Activated T-cell treated with anti-CD3 and anti-CD28 coated beads, Interleukin-2, amount 50 U/mL, for 72 hours (primary cell): ENCODE results near the gene NRN1. TPM values are rescaled to one million over a fixed set of nuclear protein-coding genes. Genes with fewer than 3 reads are reported as not detected.
"Not testable (repeated sequence)": the region's sequence is repeated elsewhere in the genome, so short reads cannot be mapped to it uniquely, and the experiment has no call there.

Experiments used
- ATAC-seq, 2 donors: fragments of 150-1000 bp; cut with Tn5 transposase; replicated peaks in 1 of 2; 2 replicates each; pipeline ENCODE4 v1.10.0; 2021; ENCODE audit warnings: moderate library complexity in 2 of 2, mild to moderate bottlenecking in 1 of 2
- DNase-seq, 2 donors: peaks; one replicate each; pipeline ENCODE4 v3.0.0; 2021 to 2022; ENCODE audit warnings: mixed read lengths in 1 of 2
- H3K27ac Mint-ChIP-seq: one replicate; pipeline ENCODE4 v1.8.0; 2022; ENCODE audit warnings: mild to moderate bottlenecking, moderate library complexity, mixed read lengths
- H3K27me3 Mint-ChIP-seq: one replicate; pipeline ENCODE4 v1.8.0; 2022; ENCODE audit warnings: low read depth, mixed read lengths
- H3K36me3 Mint-ChIP-seq, 2 donors: one replicate each; pipeline ENCODE4 v1.8.0; 2022; ENCODE audit warnings: mixed read lengths in 2 of 2, mild to moderate bottlenecking in 1 of 2; ENCODE audit not compliant: insufficient read depth in 2 of 2
- H3K4me1 Mint-ChIP-seq: one replicate; pipeline ENCODE4 v1.8.0; 2022; ENCODE audit warnings: low read depth, mixed read lengths
- H3K4me3 Mint-ChIP-seq, 2 donors: one replicate each; pipeline ENCODE4 v1.8.0; 2022; ENCODE audit warnings: mild to moderate bottlenecking in 2 of 2, mixed read lengths in 2 of 2, moderate library complexity in 2 of 2
- H3K9me3 Mint-ChIP-seq, 2 donors: one replicate each; pipeline ENCODE4 v1.8.0; 2022; ENCODE audit warnings: mixed read lengths in 2 of 2
- total RNA-seq, 2 donors: library from RNA; stranded (reverse); gene quantifications; one replicate each; pipeline ENCODE4 v1.2.3, GENCODE V29; 2022

NRN1 gene
- total RNA-seq, 2 donors from 2014 or later = 2.5 to 3.3 TPM

- H3K27me3 Mint-ChIP-seq = peaks cover 47% of the 10 kb centered on the region
- peak overlapping the region; percentile 47 for H3K27ac Mint-ChIP-seq
- ATAC-seq (peak; percentile 79 to 89), DNase-seq (no peak)
- H3K4me3 Mint-ChIP-seq = no peak overlapping the region
- no peaks in the 10 kb centered on the region for H3K9me3 Mint-ChIP-seq
- peaks cover 0 to 3% of the 10 kb centered on the region in 2 donors for H3K36me3 Mint-ChIP-seq
- H3K4me1 Mint-ChIP-seq = peaks cover 40% of the 10 kb centered on the region
Observed at GRCh38 chr6:5986861-5987260, 19.9 kb downstream of the NRN1 start.

GRCh38 chr6:5984150-5985089, 22.3 kb downstream of the NRN1 start:
- Mint-ChIP-seq H3K27ac (no peak overlapping the region), H3K27me3 (peaks cover 42% of the 10 kb centered on the region), H3K36me3 (peaks cover 1 to 3% of the 10 kb centered on the region in 2 donors), H3K4me1 (peaks cover 53% of the 10 kb centered on the region), H3K9me3 (no peaks in the 10 kb centered on the region), H3K4me3 (peak overlapping the region in 1 of 2 donors; percentile 1)
- DNase-seq = no peak
- ATAC-seq = no peak

GRCh38 chr6:5981126-5982026, 25.3 kb downstream of the NRN1 start:
- ATAC-seq = peak; percentile 88
- peak in 1 of 2 donors; percentile 37 for DNase-seq
- Mint-ChIP-seq H3K27ac (no peak overlapping the region), H3K4me3 (peak overlapping the region in 1 of 2 donors; percentile 34), H3K4me1 (peaks cover 37% of the 10 kb centered on the region), H3K27me3 (peaks cover 19% of the 10 kb centered on the region), H3K9me3 (no peaks in the 10 kb centered on the region), H3K36me3 (peaks cover 0 to 1% of the 10 kb centered on the region in 2 donors)

GRCh38 chr6:5979650-5980420, 26.9 kb downstream of the NRN1 start:
- H3K27me3 Mint-ChIP-seq = peaks cover 6% of the 10 kb centered on the region
- peaks cover 0 to 1% of the 10 kb centered on the region in 2 donors for H3K36me3 Mint-ChIP-seq
- ATAC-seq (no peak), DNase-seq (no peak)
- H3K4me3 Mint-ChIP-seq = no peak overlapping the region
- H3K27ac Mint-ChIP-seq = no peak overlapping the region
- H3K4me1 Mint-ChIP-seq = peaks cover 32% of the 10 kb centered on the region
- no peaks in the 10 kb centered on the region for H3K9me3 Mint-ChIP-seq

GRCh38 chr6:5976811-5977210, 29.9 kb downstream of the NRN1 start:
- ATAC-seq (no peak), DNase-seq (no peak)
- H3K9me3 Mint-ChIP-seq = no peaks in the 10 kb centered on the region
- H3K4me3 Mint-ChIP-seq = no peak overlapping the region
- peaks cover 0 to 1% of the 10 kb centered on the region in 2 donors for H3K36me3 Mint-ChIP-seq
- H3K27me3 Mint-ChIP-seq = peaks cover 13% of the 10 kb centered on the region
- H3K4me1 Mint-ChIP-seq = peaks cover 14% of the 10 kb centered on the region
- H3K27ac Mint-ChIP-seq = no peak overlapping the region

GRCh38 chr6:5968817-5969734, 37.6 kb downstream of the NRN1 start:
- Mint-ChIP-seq H3K36me3 (peaks cover 0 to 2% of the 10 kb centered on the region in 2 donors), H3K4me1 (peaks cover 12% of the 10 kb centered on the region), H3K4me3 (no peak overlapping the region), H3K27ac (no peak overlapping the region), H3K27me3 (peaks cover 19% of the 10 kb centered on the region), H3K9me3 (no peaks in the 10 kb centered on the region)
- ATAC-seq = no peak
- DNase-seq = no peak

- not testable (repeated sequence) for H3K9me3 Mint-ChIP-seq, H3K36me3 Mint-ChIP-seq, H3K4me3 Mint-ChIP-seq, H3K27ac Mint-ChIP-seq, DNase-seq, ATAC-seq
- H3K27me3 Mint-ChIP-seq = peaks cover 24% of the 10 kb centered on the region
- peaks cover 12% of the 10 kb centered on the region for H3K4me1 Mint-ChIP-seq
Observed at GRCh38 chr6:5968036-5968435, 38.7 kb downstream of the NRN1 start.

- Mint-ChIP-seq H3K4me1 (peaks cover 12% of the 10 kb centered on the region), H3K27ac (no peak overlapping the region), H3K36me3 (peaks cover 0 to 2% of the 10 kb centered on the region in 2 donors), H3K27me3 (peaks cover 20% of the 10 kb centered on the region), H3K4me3 (no peak overlapping the region), H3K9me3 (no peaks in the 10 kb centered on the region)
- ATAC-seq (peak; percentile 22 to 25), DNase-seq (peak in 1 of 2 donors; percentile 10)
Observed at GRCh38 chr6:5967594-5967993, 39.1 kb downstream of the NRN1 start.

- Mint-ChIP-seq H3K36me3 (no peaks in the 10 kb centered on the region), H3K27me3 (peaks cover 14% of the 10 kb centered on the region), H3K4me1 (no peaks in the 10 kb centered on the region), H3K27ac (no peak overlapping the region), H3K9me3 (no peaks in the 10 kb centered on the region), H3K4me3 (no peak overlapping the region)
- no peak for DNase-seq
- no peak for ATAC-seq
Observed at GRCh38 chr6:5962794-5963193, 43.9 kb downstream of the NRN1 start.

GRCh38 chr6:5961836-5962235, 44.9 kb downstream of the NRN1 start:
- Mint-ChIP-seq H3K9me3 (no peaks in the 10 kb centered on the region), H3K4me1 (no peaks in the 10 kb centered on the region), H3K4me3 (no peak overlapping the region), H3K27me3 (peaks cover 23% of the 10 kb centered on the region), H3K27ac (no peak overlapping the region), H3K36me3 (no peaks in the 10 kb centered on the region)
- no peak for ATAC-seq
- DNase-seq = no peak

- ATAC-seq (no peak), DNase-seq (no peak)
- no peak overlapping the region for H3K27ac Mint-ChIP-seq
Observed at GRCh38 chr6:5960456-5960855, 46.3 kb downstream of the NRN1 start.

GRCh38 chr6:5958921-5959320, 47.8 kb downstream of the NRN1 start:
- H3K4me1 Mint-ChIP-seq = no peaks in the 10 kb centered on the region
- H3K27me3 Mint-ChIP-seq = peaks cover 24% of the 10 kb centered on the region
- DNase-seq (no peak), ATAC-seq (no peak)
- H3K4me3 Mint-ChIP-seq = no peak overlapping the region
- no peak overlapping the region for H3K27ac Mint-ChIP-seq
- H3K36me3 Mint-ChIP-seq = no peaks in the 10 kb centered on the region
- no peaks in the 10 kb centered on the region for H3K9me3 Mint-ChIP-seq

More at GRCh38 chr6:5960456-5960855, 46.3 kb downstream of the NRN1 start:
- no peaks in the 10 kb centered on the region for H3K36me3 Mint-ChIP-seq
- H3K4me1 Mint-ChIP-seq = no peaks in the 10 kb centered on the region
- H3K27me3 Mint-ChIP-seq = peaks cover 27% of the 10 kb centered on the region
- no peaks in the 10 kb centered on the region for H3K9me3 Mint-ChIP-seq
- no peak overlapping the region for H3K4me3 Mint-ChIP-seq
